Measurements from ENCODE around the gene EDNRB.
"Not testable (repeated sequence)": the region's sequence is repeated elsewhere in the genome, so short reads cannot be mapped to it uniquely, and the experiment has no call there.

Gene EDNRB

DNA sequence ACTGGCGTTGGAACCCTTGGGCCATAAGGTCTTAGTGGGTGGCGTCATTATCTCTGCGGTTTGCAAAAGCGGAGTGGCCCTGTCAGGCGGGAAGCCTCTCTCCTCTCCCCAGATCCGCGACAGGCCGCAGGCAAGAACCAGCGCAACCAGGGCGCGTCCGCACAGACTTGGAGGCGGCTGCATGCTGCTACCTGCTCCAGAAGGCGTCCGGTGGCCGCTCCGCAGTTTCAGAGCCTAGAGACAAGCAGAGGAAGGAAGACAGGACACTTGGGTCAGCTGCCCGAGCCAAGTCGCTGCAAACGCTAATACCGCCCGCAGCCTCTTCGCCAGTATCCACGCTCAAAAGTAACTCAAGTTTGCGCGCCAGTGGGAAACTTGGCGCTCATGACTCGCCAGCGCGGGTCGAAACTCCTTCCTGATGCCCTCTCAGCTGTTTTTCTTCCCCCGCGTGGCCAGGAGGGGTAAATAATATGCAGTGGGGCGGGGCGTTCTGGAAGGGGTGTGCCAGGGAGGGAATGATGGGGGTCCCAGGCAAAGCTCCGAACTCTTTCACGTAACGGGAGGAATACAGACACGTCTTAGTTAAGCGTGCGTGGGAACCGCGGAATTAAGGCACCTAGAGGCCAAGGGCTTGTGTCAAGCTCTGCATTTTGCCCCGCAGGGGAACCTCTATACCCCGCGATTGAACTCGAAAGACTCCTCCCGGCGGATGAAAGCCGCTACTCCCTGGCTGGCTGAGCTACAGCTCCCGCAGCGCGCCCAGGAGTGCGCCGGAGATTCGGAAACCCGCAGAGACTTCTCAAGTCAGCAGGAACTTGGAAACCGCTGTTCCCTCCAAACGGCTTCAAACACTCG, at the start of gene EDNRB:
Gene EDNRB (minus strand): TSS at position 441 of the 855 bp plus-strand sequence. CDS start 258 bp downstream, at position 183.
- Histone ChIP-seq H3K27ac (no peak within 1 kb of the TSS), H3K4me3 (peak within 1 kb of the TSS; percentile 74), H3K36me3 (ENCODE audit: insufficient read depth, low read length) (no peaks in the 10 kb centered on the region), H3K9me3 (ENCODE audit: low read depth, low read length) (no peaks in the 10 kb centered on the region), H3K9ac (ENCODE audit: insufficient read length) (no peak within 1 kb of the TSS)
- TF ChIP-seq EZH2 (IDR thresholded peaks at IDR 0.05) (no peak), POLR2AphosphoS5 (IDR thresholded peaks at IDR 0.05; ENCODE audit: borderline replicate concordance, low read depth, low read length) (no peak), FOXP2 (optimal IDR thresholded peaks at IDR 0.05; ENCODE audit: control extremely low read depth, extremely low read length, insufficient read depth) (no peak)
- DNase-seq (ENCODE audit: low read depth, low spot score), result no peak

DNA sequence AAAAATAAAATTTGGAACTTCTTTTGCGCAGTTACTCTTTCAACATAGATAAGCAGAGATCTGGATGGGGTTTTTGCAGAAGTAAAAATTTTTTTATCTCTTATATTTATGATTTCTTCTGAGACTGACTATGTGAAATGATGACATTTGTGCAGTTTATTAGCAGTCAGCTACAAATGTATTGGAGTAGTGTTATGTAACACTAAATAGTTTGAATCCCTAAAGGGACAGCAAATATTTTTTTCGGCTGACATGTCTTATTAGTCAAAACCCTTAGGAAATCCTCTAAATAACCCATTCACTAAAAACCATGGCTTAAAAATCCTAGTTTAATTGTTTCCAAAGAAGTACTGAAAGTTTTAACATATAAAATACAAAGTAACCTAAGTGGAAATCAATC, 48.0 kb upstream of the EDNRB start:
- Histone ChIP-seq H3K9me3 (ENCODE audit: low read depth, low read length) (no peaks in the 10 kb centered on the region), H3K36me3 (ENCODE audit: insufficient read depth, low read length) (no peaks in the 10 kb centered on the region)
- no peak for TF ChIP-seq POLR2AphosphoS5 (IDR thresholded peaks at IDR 0.05; ENCODE audit: borderline replicate concordance, low read depth, low read length)
- TF ChIP-seq EZH2 (IDR thresholded peaks at IDR 0.05), result no peak
- no peak for TF ChIP-seq FOXP2 (optimal IDR thresholded peaks at IDR 0.05; ENCODE audit: control extremely low read depth, extremely low read length, insufficient read depth)

DNA sequence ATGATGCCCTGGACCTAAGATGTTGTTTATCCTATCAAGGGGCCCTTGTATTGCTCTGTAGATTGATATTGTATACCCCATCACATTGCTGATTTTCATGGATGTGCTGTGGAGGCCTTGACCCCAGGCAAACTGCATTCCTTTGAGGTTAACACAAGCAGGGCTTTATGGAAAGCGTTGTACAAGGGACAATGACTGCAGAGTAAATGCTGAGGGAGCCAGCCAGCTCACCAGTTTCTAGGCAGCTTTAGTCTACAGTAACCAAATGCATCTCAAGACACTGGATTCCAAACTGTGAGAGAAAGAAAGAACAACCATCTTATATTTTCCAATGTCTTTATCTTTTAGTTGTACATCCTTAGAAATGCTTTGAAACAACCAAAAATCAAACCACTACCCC, 34.1 kb upstream of the EDNRB start:
- Histone ChIP-seq H3K4me3 (no peak overlapping the region), H3K9ac (ENCODE audit: insufficient read length) (no peak overlapping the region), H3K9me3 (ENCODE audit: low read depth, low read length) (no peaks in the 10 kb centered on the region), H3K36me3 (ENCODE audit: insufficient read depth, low read length) (no peaks in the 10 kb centered on the region), H3K27ac (no peak overlapping the region)
- DNase-seq (ENCODE audit: low read depth, low spot score), result no peak
- no peak for TF ChIP-seq POLR2AphosphoS5 (IDR thresholded peaks at IDR 0.05; ENCODE audit: borderline replicate concordance, low read depth, low read length)
- TF ChIP-seq FOXP2 (optimal IDR thresholded peaks at IDR 0.05; ENCODE audit: control extremely low read depth, extremely low read length, insufficient read depth), result no peak
- TF ChIP-seq EZH2 (IDR thresholded peaks at IDR 0.05), result no peak

More for the DNA sequence above, 48.0 kb upstream of the EDNRB start:
- no peak overlapping the region for H3K9ac ChIP-seq (ENCODE audit: insufficient read length)
- DNase-seq (ENCODE audit: low read depth, low spot score), result no peak
- H3K4me3 ChIP-seq, result no peak overlapping the region
- no peak overlapping the region for H3K27ac ChIP-seq

DNA sequence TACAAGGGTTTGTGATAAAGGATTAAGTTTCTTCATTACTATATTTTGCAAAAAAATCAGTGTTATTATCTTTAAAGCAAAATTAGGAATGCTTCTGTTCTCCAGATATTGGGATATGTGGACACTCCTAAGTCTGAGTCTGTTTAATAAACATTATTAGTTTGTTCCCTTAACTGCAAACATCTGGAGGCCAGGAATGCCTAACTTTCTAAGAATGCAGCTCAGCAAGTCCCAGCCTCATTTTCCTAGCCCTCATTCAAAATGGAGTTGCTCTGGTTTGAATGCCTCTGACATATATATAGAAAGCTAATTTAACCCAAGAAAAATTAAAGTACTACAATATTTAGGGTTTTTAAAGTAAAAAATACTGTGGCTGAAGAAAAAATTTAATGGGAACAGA, 33.6 kb upstream of the EDNRB start:
- H3K4me3 ChIP-seq, result no peak overlapping the region
- no peak for DNase-seq (ENCODE audit: low read depth, low spot score)
- no peaks in the 10 kb centered on the region for H3K36me3 ChIP-seq (ENCODE audit: insufficient read depth, low read length)
- no peak overlapping the region for H3K9ac ChIP-seq (ENCODE audit: insufficient read length)
- H3K9me3 ChIP-seq (ENCODE audit: low read depth, low read length), result no peaks in the 10 kb centered on the region
- H3K27ac ChIP-seq, result no peak overlapping the region
- no peak for TF ChIP-seq FOXP2 (optimal IDR thresholded peaks at IDR 0.05; ENCODE audit: control extremely low read depth, extremely low read length, insufficient read depth)
- no peak for TF ChIP-seq EZH2 (IDR thresholded peaks at IDR 0.05)
- TF ChIP-seq POLR2AphosphoS5 (IDR thresholded peaks at IDR 0.05; ENCODE audit: borderline replicate concordance, low read depth, low read length), result no peak

DNA sequence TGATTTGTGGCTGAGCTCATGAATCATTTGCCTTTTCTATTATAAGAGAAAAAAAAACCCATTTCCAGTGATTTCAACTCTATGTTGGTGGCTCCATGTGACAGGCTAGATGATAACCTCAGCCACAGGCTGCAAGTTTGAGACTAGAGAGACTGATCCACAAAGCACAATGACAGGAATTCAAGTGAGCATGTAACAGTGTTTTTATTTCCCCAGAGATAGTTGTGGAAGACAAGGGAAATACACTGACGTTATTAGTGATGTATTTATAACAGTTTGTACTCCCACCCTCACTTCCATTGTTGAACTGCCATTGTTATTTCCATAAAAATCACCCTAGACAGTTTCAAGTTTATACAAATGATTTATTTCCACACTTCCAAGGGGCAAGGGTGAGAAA, 27.9 kb upstream of the EDNRB start:
- TF ChIP-seq EZH2 (IDR thresholded peaks at IDR 0.05), result no peak
- no peak for TF ChIP-seq POLR2AphosphoS5 (IDR thresholded peaks at IDR 0.05; ENCODE audit: borderline replicate concordance, low read depth, low read length)
- no peak for TF ChIP-seq FOXP2 (optimal IDR thresholded peaks at IDR 0.05; ENCODE audit: control extremely low read depth, extremely low read length, insufficient read depth)
- Histone ChIP-seq H3K9me3 (ENCODE audit: low read depth, low read length) (no peaks in the 10 kb centered on the region), H3K36me3 (ENCODE audit: insufficient read depth, low read length) (no peaks in the 10 kb centered on the region), H3K27ac (no peak overlapping the region), H3K4me3 (no peak overlapping the region), H3K9ac (ENCODE audit: insufficient read length) (no peak overlapping the region)
- no peak for DNase-seq (ENCODE audit: low read depth, low spot score)

DNA sequence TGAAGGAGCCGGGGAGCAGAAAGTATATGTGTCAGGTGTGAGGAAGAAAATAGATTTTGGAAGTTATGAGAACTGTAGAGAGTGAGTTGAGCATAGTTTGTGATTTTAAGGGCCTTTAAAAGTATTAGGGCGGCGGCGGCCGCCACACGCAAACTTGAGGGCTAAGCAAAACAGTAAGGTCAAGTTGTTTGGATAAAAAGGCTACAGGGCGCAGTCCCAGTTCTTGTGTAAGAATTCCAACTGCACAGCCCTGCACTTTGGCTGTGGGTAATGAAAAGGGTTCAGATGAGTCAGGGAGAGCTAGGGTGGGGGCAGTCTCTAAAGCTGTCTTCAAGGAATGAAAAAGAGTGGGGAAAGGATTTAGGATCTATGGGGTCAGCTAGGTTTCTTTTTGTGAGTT, 16.4 kb upstream of the EDNRB start:
- not testable (repeated sequence) for H3K27ac ChIP-seq; H3K9ac ChIP-seq (ENCODE audit: insufficient read length); H3K4me3 ChIP-seq; DNase-seq (ENCODE audit: low read depth, low spot score); H3K36me3 ChIP-seq (ENCODE audit: insufficient read depth, low read length); H3K9me3 ChIP-seq (ENCODE audit: low read depth, low read length)

DNA sequence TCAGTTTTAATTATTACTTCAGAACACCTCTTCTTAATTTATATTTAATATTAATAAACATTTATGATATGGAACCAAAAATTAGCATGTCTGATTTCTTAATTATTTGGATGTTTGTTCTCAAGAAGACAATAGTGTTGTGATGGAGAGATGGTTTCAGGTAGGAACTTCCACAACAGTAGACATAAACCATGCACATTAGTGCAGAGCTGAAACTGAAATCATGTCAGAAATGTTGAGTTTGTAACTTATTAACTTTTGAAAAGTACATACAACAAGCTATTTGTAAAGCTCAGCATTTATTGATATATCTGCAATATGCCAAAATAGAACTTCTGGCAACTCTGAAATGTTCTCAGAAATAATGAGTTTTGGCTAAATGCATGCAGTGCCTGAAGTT, 11.8 kb upstream of the EDNRB start:
- Histone ChIP-seq H3K36me3 (ENCODE audit: insufficient read depth, low read length) (no peaks in the 10 kb centered on the region), H3K4me3 (no peak overlapping the region), H3K27ac (no peak overlapping the region), H3K9me3 (ENCODE audit: low read depth, low read length) (no peaks in the 10 kb centered on the region), H3K9ac (ENCODE audit: insufficient read length) (no peak overlapping the region)
- DNase-seq (ENCODE audit: low read depth, low spot score), result no peak
- TF ChIP-seq POLR2AphosphoS5 (IDR thresholded peaks at IDR 0.05; ENCODE audit: borderline replicate concordance, low read depth, low read length), result no peak
- no peak for TF ChIP-seq FOXP2 (optimal IDR thresholded peaks at IDR 0.05; ENCODE audit: control extremely low read depth, extremely low read length, insufficient read depth)
- TF ChIP-seq EZH2 (IDR thresholded peaks at IDR 0.05), result no peak

DNA sequence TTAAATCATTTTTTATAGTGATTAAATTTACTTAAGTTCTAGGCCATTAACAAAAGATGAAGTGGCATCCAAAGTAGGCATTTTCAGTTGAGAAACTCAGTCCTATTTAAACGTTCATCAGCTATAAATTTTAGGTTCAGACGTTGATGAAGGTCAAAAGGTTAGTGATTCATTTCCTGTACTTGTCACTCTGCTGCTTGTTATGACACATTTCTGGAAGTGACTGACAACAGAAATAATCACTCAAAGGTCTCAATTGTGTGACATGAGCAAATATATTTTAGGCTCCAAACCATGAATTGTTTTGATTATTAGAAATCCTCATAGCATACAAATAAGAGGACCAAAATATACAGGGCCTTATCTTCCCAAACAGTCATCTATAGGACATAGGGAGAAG, 10.3 kb upstream of the EDNRB start:
- Histone ChIP-seq H3K36me3 (ENCODE audit: insufficient read depth, low read length) (no peaks in the 10 kb centered on the region), H3K4me3 (no peak overlapping the region), H3K9ac (ENCODE audit: insufficient read length) (no peak overlapping the region), H3K27ac (no peak overlapping the region), H3K9me3 (ENCODE audit: low read depth, low read length) (no peaks in the 10 kb centered on the region)
- no peak for DNase-seq (ENCODE audit: low read depth, low spot score)
- TF ChIP-seq POLR2AphosphoS5 (IDR thresholded peaks at IDR 0.05; ENCODE audit: borderline replicate concordance, low read depth, low read length) (no peak), FOXP2 (optimal IDR thresholded peaks at IDR 0.05; ENCODE audit: control extremely low read depth, extremely low read length, insufficient read depth) (no peak), EZH2 (IDR thresholded peaks at IDR 0.05) (no peak)

DNA sequence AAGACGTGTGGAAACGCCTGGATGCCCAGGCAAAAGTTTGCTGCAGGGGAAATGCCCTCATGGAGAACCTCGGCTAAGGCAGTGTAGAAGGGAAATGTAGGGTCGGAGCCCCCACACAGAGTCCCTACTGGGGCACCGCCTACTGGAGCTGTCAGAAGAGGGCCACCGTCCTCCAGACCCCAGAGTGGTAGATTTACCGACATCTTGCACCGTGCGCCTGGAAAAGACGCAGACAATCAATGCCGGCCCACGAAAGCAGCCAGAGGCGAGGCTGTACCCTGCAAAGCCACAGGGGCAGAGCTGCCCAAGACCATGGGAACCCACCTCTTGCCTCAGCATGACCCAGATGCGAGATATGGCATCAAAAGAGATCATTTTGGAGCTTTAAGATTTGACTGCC, 7.0 kb upstream of the EDNRB start:
- Histone ChIP-seq H3K36me3 (ENCODE audit: insufficient read depth, low read length) (no peaks in the 10 kb centered on the region), H3K9ac (ENCODE audit: insufficient read length) (no peak overlapping the region), H3K4me3 (no peak overlapping the region), H3K27ac (no peak overlapping the region), H3K9me3 (ENCODE audit: low read depth, low read length) (no peaks in the 10 kb centered on the region)
- no peak for DNase-seq (ENCODE audit: low read depth, low spot score)
- TF ChIP-seq FOXP2 (optimal IDR thresholded peaks at IDR 0.05; ENCODE audit: control extremely low read depth, extremely low read length, insufficient read depth), result no peak
- no peak for TF ChIP-seq POLR2AphosphoS5 (IDR thresholded peaks at IDR 0.05; ENCODE audit: borderline replicate concordance, low read depth, low read length)
